Prostate gland (tissue), 2 donors: ENCODE data around the gene CLGN. TPM values are rescaled to one million over a fixed set of nuclear protein-coding genes. Genes with fewer than 3 reads are reported as not detected.

Experiments used
- DNase-seq: peaks from one replicate; pipeline ENCODE4 v3.0.0-alpha.2; 2019; ENCODE audit warnings: low spot score
- H3K27ac ChIP-seq, 2 donors: fragments of 200-600 bp; sonication (generic); 2 replicates each; pipeline ENCODE4 v1.5.1; 2017 to 2019
- H3K27me3 ChIP-seq: fragments of 200-600 bp; sonication (generic); replicated peaks from 2 replicates; pipeline ENCODE4 v1.5.1; 2019; ENCODE audit not compliant: insufficient read depth
- H3K36me3 ChIP-seq, 2 donors: fragments of 200-600 bp; sonication (generic); 1 replicate in 1 of 2; 2 replicates in 1 of 2; pipeline versions ENCODE4 v1.5.1 to v1.8.1; 2017 to 2019
- H3K4me1 ChIP-seq: fragments of 200-600 bp; sonication (generic); replicated peaks from 2 replicates; pipeline ENCODE4 v1.5.1; 2019
- H3K4me3 ChIP-seq, 2 donors: fragments of 200-600 bp; sonication (generic); 2 replicates each; pipeline ENCODE4 v1.5.1; 2017 to 2019
- H3K9me3 ChIP-seq: fragments of 200-600 bp; sonication (generic); 2 replicates; pipeline ENCODE4 v1.5.1; 2017
- CTCF ChIP-seq, 4 experiments: fragments of 200-600 bp in 2 of 4; fragments of 450-650 bp in 2 of 4; sonication (generic) in 2 of 4; IDR thresholded peaks; 1 replicate in 3 of 4; 2 replicates in 1 of 4; pipeline ENCODE4 v1.5.1; 2016 to 2019; ENCODE audit warnings: antibody characterized with exemption in 4 of 4, mild to moderate bottlenecking in 2 of 4, moderate library complexity in 2 of 4
- POLR2A ChIP-seq: fragments of 450-650 bp; IDR thresholded peaks from one replicate; pipeline ENCODE4 v1.6.1; 2016; ENCODE audit warnings: antibody characterized with exemption, mild to moderate bottlenecking
- POLR2AphosphoS5 ChIP-seq: sonication (generic); formaldehyde crosslinking; IDR thresholded peaks from one replicate; pipeline ENCODE4 v1.6.1; 2017; ENCODE audit warnings: antibody characterized with exemption
- WGBS: methylation state at CpG from one replicate; pipeline ENCODE4 v1.1.5; 2018; 5-methylcytosine and 5-hydroxymethylcytosine counted together
- intact Hi-C: fragments of 100-400 bp; cut with DNase I; formaldehyde crosslinking; loops from one replicate; pipeline ENCODE4 v1.14.2; 2022
- total RNA-seq, 2 donors: library from RNA; depleted of rRNA; stranded (reverse); fragments of >200 nt; gene quantifications; one replicate each; pipeline ENCODE4 v1.1.0, GENCODE V29; 2016

The CLGN gene
- total RNA-seq, 2 donors from 2014 or later, result 20.7 to 42.1 TPM

GRCh38 chr4:140344101-140344500, 83.3 kb downstream of the CLGN start:
- intact Hi-C loops, result no loop called here
- no peak for DNase-seq
- TF ChIP-seq CTCF (IDR thresholded peaks at IDR 0.05) (no peak), POLR2AphosphoS5 (no peak), POLR2A (no peak)
- Histone ChIP-seq H3K4me1 (no peaks in the 10 kb centered on the region), H3K9me3 (no peaks in the 10 kb centered on the region), H3K36me3 (no peaks in the 10 kb centered on the region), H3K4me3 (no peak overlapping the region), H3K27ac (no peak overlapping the region), H3K27me3 (no peaks in the 10 kb centered on the region)
- whole genome bisulfite sequencing, result 73% methylated on average over 3 of the region's 3 CpGs

- Histone ChIP-seq H3K27me3 (no peaks in the 10 kb centered on the region), H3K9me3 (no peaks in the 10 kb centered on the region), H3K36me3 (no peaks in the 10 kb centered on the region), H3K4me1 (no peaks in the 10 kb centered on the region), H3K27ac (no peak overlapping the region), H3K4me3 (no peak overlapping the region)
- TF ChIP-seq POLR2AphosphoS5, result no peak
- TF ChIP-seq CTCF (IDR thresholded peaks at IDR 0.05), result no peak
- TF ChIP-seq POLR2A, result no peak
- DNase-seq, result no peak
- WGBS, result 19% methylated on average over 5 of the region's 5 CpGs
- intact Hi-C loops, result no loop called here
These were observed 84.1 kb downstream of the CLGN start for GRCh38 chr4:140343303-140343702.

DNA sequence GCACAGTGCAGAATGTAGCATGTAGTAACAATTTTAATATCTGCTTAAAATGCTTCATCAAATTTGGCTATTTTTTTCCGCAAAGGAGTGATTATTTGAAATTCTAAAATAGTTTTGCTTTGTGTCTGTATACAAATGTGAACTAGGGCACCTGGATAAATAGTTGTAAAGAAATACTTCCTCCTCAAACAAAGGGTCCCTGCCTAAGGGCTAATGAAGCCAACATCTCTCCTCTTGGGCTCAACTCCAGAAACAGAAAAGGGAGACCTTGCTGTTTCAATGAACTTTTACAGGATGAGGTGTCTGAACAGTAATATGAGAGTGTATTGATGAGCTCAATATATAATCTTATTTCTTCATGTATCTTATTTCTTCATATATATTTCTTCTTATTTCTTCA, 84.8 kb downstream of the CLGN start:
- Histone ChIP-seq H3K27me3 (no peaks in the 10 kb centered on the region), H3K4me3 (no peak overlapping the region), H3K27ac (no peak overlapping the region), H3K36me3 (no peaks in the 10 kb centered on the region), H3K9me3 (no peaks in the 10 kb centered on the region), H3K4me1 (no peaks in the 10 kb centered on the region)
- 50% methylated on average over 1 of the region's 1 CpG for WGBS
- intact Hi-C loops, result no loop called here
- DNase-seq, result no peak
- TF ChIP-seq POLR2A (no peak), POLR2AphosphoS5 (no peak), CTCF (IDR thresholded peaks at IDR 0.05) (no peak)

Other genes with a start within 250 kb of the CLGN start
- 10 to 100 TPM; 28.2 to 58.8 TPM for gene SCOC, start 54.0 kb downstream of the CLGN start, total RNA-seq
- gene MGAT4D, start 70.6 kb upstream of the CLGN start, total RNA-seq, result 1 to 10 TPM in 1 of 2 donors, not detected in 1; 3.2 TPM
- 10 to 100 TPM; 35.0 to 39.2 TPM for gene ELMOD2, start 96.5 kb upstream of the CLGN start, total RNA-seq
- not detected for gene UCP1, start 141.3 kb upstream of the CLGN start, total RNA-seq